Mesenchymal stem cell (in vitro differentiated cells and primary cell): Measurements from ENCODE around the gene ZNF215.
"Not testable (repeated sequence)": the region's sequence is repeated elsewhere in the genome, so short reads cannot be mapped to it uniquely, and the experiment has no call there.

Experiments
- DNase-seq: peaks from one replicate; pipeline ENCODE4 v3.0.0-alpha.2; 2013
- H2AFZ ChIP-seq: one replicate; pipeline ENCODE4 v1.6.1; 2013; ENCODE audit warnings: low read depth, mild to moderate bottlenecking, control low read depth, inconsistent platforms, low read length, moderate library complexity
- H2AK5ac ChIP-seq: 2 replicates; pipeline ENCODE4 v1.6.1; 2013; ENCODE audit warnings: low read length, moderate library complexity, mild to moderate bottlenecking, inconsistent platforms; ENCODE audit not compliant: severe bottlenecking
- H2BK120ac ChIP-seq: one replicate; pipeline ENCODE4 v1.6.1; 2013; ENCODE audit warnings: low read depth, mild to moderate bottlenecking, inconsistent platforms, low read length, moderate library complexity
- H2BK12ac ChIP-seq, 2 experiments: one replicate each; pipeline ENCODE4 v1.6.1; 2013; ENCODE audit warnings: inconsistent platforms in 2 of 2, low read length in 2 of 2, mild to moderate bottlenecking in 2 of 2, moderate library complexity in 2 of 2, control low read depth in 1 of 2
- H2BK15ac ChIP-seq: one replicate; pipeline ENCODE4 v1.6.1; 2013; ENCODE audit warnings: mild to moderate bottlenecking, low read depth, inconsistent platforms; ENCODE audit not compliant: poor library complexity, severe bottlenecking
- H2BK5ac ChIP-seq: 2 replicates; pipeline ENCODE4 v1.6.1; 2013; ENCODE audit warnings: low read depth, mild to moderate bottlenecking, low read length, control low read depth, inconsistent platforms; ENCODE audit not compliant: poor library complexity, severe bottlenecking
- H3K14ac ChIP-seq, 2 experiments: one replicate each; pipeline ENCODE4 v1.6.1; 2013; ENCODE audit warnings: inconsistent platforms in 2 of 2, low read length in 2 of 2, control low read depth in 1 of 2, mild to moderate bottlenecking in 1 of 2, moderate library complexity in 1 of 2
- H3K18ac ChIP-seq, 2 experiments: one replicate each; pipeline ENCODE4 v1.6.1; 2013; ENCODE audit warnings: inconsistent platforms in 2 of 2, low read length in 2 of 2, control low read depth in 1 of 2, low read depth in 1 of 2, mild to moderate bottlenecking in 1 of 2
- H3K23ac ChIP-seq, 2 experiments: one replicate each; pipeline ENCODE4 v1.6.1; 2013; ENCODE audit warnings: inconsistent platforms in 2 of 2, low read length in 2 of 2, mild to moderate bottlenecking in 2 of 2, moderate library complexity in 2 of 2, control low read depth in 1 of 2
- H3K27ac ChIP-seq: 2 replicates; pipeline ENCODE4 v1.5.1; 2013; ENCODE audit warnings: mild to moderate bottlenecking, moderate library complexity, low read length, control low read depth, inconsistent platforms; ENCODE audit not compliant: poor library complexity, severe bottlenecking
- H3K27me3 ChIP-seq, 2 experiments: 2 replicates each; pipeline versions ENCODE4 v1.6.1 to v1.7.0; 2013; ENCODE audit warnings: low read length in 2 of 2, mild to moderate bottlenecking in 2 of 2, moderate library complexity in 2 of 2, control low read depth in 1 of 2, inconsistent platforms in 1 of 2; ENCODE audit not compliant: control insufficient read depth in 1 of 2, insufficient read depth in 1 of 2
- H3K36me3 ChIP-seq, 2 experiments: 2 replicates each; pipeline versions ENCODE4 v1.6.1 to v1.7.0; 2013; ENCODE audit warnings: low read length in 2 of 2, control low read depth in 1 of 2, inconsistent platforms in 1 of 2, low read depth in 1 of 2, mild to moderate bottlenecking in 1 of 2; ENCODE audit not compliant: insufficient read depth in 2 of 2, control insufficient read depth in 1 of 2
- H3K4ac ChIP-seq, 2 experiments: one replicate each; pipeline ENCODE4 v1.6.1; 2013; ENCODE audit warnings: inconsistent platforms in 2 of 2, low read length in 2 of 2, mild to moderate bottlenecking in 2 of 2, moderate library complexity in 2 of 2, control low read depth in 1 of 2, low read depth in 1 of 2
- H3K4me1 ChIP-seq: 2 replicates; pipeline ENCODE4 v1.6.1; 2013; ENCODE audit warnings: low read depth, low read length, control low read depth; ENCODE audit not compliant: control insufficient read depth, insufficient read depth
- H3K4me2 ChIP-seq: 2 replicates; pipeline ENCODE4 v1.6.1; 2013; ENCODE audit warnings: low read length, mild to moderate bottlenecking, inconsistent platforms; ENCODE audit not compliant: poor library complexity, severe bottlenecking
- H3K4me3 ChIP-seq, 2 experiments: 2 replicates each; pipeline versions ENCODE4 v1.5.1 to v1.7.0; 2013; ENCODE audit warnings: low read length in 2 of 2, mild to moderate bottlenecking in 2 of 2, control low read depth in 1 of 2, low read depth in 1 of 2; ENCODE audit not compliant: insufficient read depth in 1 of 2
- H3K79me1 ChIP-seq: replicated peaks from 2 replicates; pipeline ENCODE4 v1.6.1; 2013; ENCODE audit warnings: mild to moderate bottlenecking, control low read depth, low read length, inconsistent platforms; ENCODE audit not compliant: poor library complexity, severe bottlenecking
- H3K9ac ChIP-seq: 2 replicates; pipeline ENCODE4 v1.7.0; 2013; ENCODE audit warnings: mild to moderate bottlenecking, low read length, moderate library complexity
- H3K9me3 ChIP-seq: 2 replicates; pipeline ENCODE4 v1.7.0; 2013; ENCODE audit warnings: mild to moderate bottlenecking, low read length; ENCODE audit not compliant: control insufficient read depth
- H4K8ac ChIP-seq: one replicate; pipeline ENCODE4 v1.6.1; 2013; ENCODE audit warnings: inconsistent platforms, mild to moderate bottlenecking, low read length, moderate library complexity
- H4K91ac ChIP-seq: one replicate; pipeline ENCODE4 v1.6.1; 2013; ENCODE audit warnings: mild to moderate bottlenecking, low read length, inconsistent platforms
- WGBS: methylation state at CpG from one replicate; pipeline ENCODE4 v1.1.7; 2013; ENCODE audit warnings: mixed read lengths; 5-methylcytosine and 5-hydroxymethylcytosine counted together

ZNF215 gene

DNA sequence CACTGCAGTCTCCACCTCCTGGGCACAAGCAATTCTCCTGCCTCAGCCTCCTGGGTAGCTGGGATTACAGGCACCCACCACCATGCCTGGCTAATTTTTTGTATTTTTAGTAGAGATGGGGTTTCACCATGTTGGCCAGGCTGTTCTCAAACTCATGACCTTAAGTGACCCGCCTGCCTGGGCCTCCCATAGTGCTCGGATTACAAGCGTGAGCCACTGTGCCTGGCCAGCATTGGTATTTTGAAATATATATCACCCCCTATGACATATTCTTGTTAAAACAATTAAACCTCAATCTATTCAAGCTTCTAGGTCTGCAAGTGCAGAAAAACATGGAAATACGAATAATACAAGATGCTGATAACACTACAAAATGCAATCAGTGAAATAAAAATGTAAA is 43.6 kb downstream of the ZNF215 start:
- H4K8ac ChIP-seq, H3K9ac ChIP-seq, H2BK120ac ChIP-seq, DNase-seq, H2AFZ ChIP-seq, H3K4me1 ChIP-seq, H3K27me3 ChIP-seq, H4K91ac ChIP-seq, H2BK15ac ChIP-seq, H2BK5ac ChIP-seq, H3K4me2 ChIP-seq, H3K79me1 ChIP-seq, H3K36me3 ChIP-seq, H3K9me3 ChIP-seq, H3K23ac ChIP-seq, H2BK12ac ChIP-seq, H3K4ac ChIP-seq, H3K14ac ChIP-seq, H2AK5ac ChIP-seq, H3K27ac ChIP-seq, H3K18ac ChIP-seq, H3K4me3 ChIP-seq: not testable (repeated sequence)
- 91% methylated on average over 3 of the region's 4 CpGs for WGBS

DNA sequence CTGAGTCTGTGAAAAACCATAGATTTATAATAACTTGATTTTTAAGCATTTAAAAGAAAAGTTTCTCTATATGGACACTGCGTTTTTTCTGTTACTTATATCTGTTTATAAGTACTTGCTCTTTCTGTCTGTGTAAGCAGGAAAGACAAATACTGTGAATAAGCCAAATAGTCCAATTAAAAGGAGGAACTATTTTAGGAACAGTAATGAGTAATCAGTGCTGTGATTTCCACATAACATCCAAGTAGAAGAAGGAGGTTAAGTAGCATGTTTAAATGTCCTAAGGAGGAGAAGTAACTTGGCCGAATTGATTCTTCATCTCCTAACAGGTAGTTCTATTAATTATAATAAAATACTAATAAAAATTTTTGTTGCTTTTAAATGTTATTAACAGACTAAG is 53.1 kb downstream of the ZNF215 start:
- no CpG with 5 or more reads among the region's 2 CpGs for WGBS
- Histone ChIP-seq H2AFZ (no peak overlapping the region), H2AK5ac (no peak overlapping the region), H2BK5ac (no peak overlapping the region), H3K27ac (no peak overlapping the region), H3K4me2 (no peak overlapping the region), H3K18ac (no peak overlapping the region), H2BK12ac (no peak overlapping the region), H4K8ac (no peak overlapping the region), H4K91ac (no peak overlapping the region), H3K27me3 (no peaks in the 10 kb centered on the region), H3K9me3 (no peaks in the 10 kb centered on the region), H3K4ac (no peak overlapping the region), H2BK120ac (no peak overlapping the region), H3K4me3 (no peak overlapping the region), H3K9ac (peak overlapping the region; percentile 16), H3K79me1 (no peaks in the 10 kb centered on the region), H3K36me3 (no peaks in the 10 kb centered on the region), H3K4me1 (no peaks in the 10 kb centered on the region), H3K23ac (no peak overlapping the region), H2BK15ac (no peak overlapping the region), H3K14ac (no peak overlapping the region)
- peak; percentile 21 for DNase-seq

DNA sequence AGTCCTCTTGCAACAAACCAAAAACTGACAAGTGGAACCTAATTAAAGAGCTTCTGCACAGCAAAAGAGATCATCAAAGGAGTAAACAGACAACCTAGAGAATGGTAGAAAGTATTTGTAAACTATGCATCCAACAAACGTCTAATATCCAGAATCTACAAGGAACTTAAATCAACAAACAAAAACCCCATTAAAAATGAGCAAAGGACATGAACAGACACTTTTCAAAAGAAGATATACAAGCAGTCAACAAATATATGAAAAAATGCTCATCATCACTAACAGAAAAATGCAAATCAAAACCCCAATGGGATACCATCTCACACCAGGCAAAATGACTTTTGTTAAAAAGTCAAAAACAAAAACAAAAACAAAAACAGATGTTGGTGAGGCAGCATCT is 60.3 kb downstream of the ZNF215 start:
- Histone ChIP-seq H3K27ac (no peak overlapping the region), H2BK120ac (no peak overlapping the region), H3K18ac (no peak overlapping the region), H2BK12ac (no peak overlapping the region), H3K36me3 (no peaks in the 10 kb centered on the region), H2AK5ac (no peak overlapping the region), H3K4ac (no peak overlapping the region), H3K4me2 (no peak overlapping the region), H2AFZ (no peak overlapping the region), H3K27me3 (no peaks in the 10 kb centered on the region), H3K4me3 (no peak overlapping the region), H4K91ac (no peak overlapping the region), H3K14ac (no peak overlapping the region), H2BK15ac (no peak overlapping the region), H4K8ac (no peak overlapping the region), H2BK5ac (no peak overlapping the region), H3K9ac (no peak overlapping the region), H3K9me3 (no peaks in the 10 kb centered on the region), H3K79me1 (no peaks in the 10 kb centered on the region), H3K23ac (no peak overlapping the region), H3K4me1 (peaks cover 2% of the 10 kb centered on the region)
- no peak for DNase-seq
- 63% methylated on average over 1 of the region's 1 CpG for WGBS

DNA sequence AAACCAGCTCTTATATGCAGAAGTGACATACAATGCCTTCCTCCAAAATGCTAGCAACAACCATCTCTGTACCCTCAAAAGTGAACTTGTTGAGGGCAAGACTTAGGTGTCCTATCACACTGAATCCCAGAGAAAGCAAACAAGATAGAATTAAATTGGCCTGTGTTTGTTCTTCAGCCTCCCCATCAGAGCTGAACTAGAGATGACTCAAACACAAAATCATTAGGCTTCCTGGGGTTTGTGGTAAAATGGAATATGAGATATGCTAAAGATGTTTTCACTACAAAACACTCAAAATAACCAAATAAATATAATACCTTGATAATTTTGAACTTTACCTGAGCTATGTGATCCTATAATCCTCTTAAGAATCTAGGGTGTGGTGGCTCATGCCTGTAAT is 62.3 kb downstream of the ZNF215 start:
- Histone ChIP-seq H3K18ac (no peak overlapping the region), H3K9ac (no peak overlapping the region), H3K4ac (no peak overlapping the region), H3K27ac (no peak overlapping the region), H4K8ac (no peak overlapping the region), H4K91ac (no peak overlapping the region), H2BK15ac (no peak overlapping the region), H3K4me2 (no peak overlapping the region), H3K9me3 (no peaks in the 10 kb centered on the region), H3K4me1 (peaks cover 2% of the 10 kb centered on the region), H2BK12ac (no peak overlapping the region), H3K27me3 (no peaks in the 10 kb centered on the region), H2BK120ac (no peak overlapping the region), H3K14ac (no peak overlapping the region), H2AK5ac (no peak overlapping the region), H3K23ac (no peak overlapping the region), H2AFZ (no peak overlapping the region), H3K79me1 (no peaks in the 10 kb centered on the region), H2BK5ac (peak overlapping the region; percentile 57), H3K4me3 (no peak overlapping the region), H3K36me3 (no peaks in the 10 kb centered on the region)
- DNase-seq, result no peak
